ACHN (cell line): Measurements from ENCODE around the gene SP6.

Experiments used
- DNase-seq: peaks from one replicate; pipeline ENCODE4 v3.0.0-alpha.2; 2015
- in situ Hi-C: cut with HindIII; loops from 2 replicates; pipeline ENCODE4 v1.10.0; 2017; ENCODE audit warnings: low sequenced_read_pairs, low pct_ligation_motif_present, low pct_unique_long_range_greater_than_20kb

Gene SP6

GRCh38 chr17:47864791-47865216 is 13.8 kb upstream of the SP6 start:
- DNase-seq: no peak
- in situ Hi-C loops: no loop called here

GRCh38 chr17:47862621-47863440 is 11.9 kb upstream of the SP6 start:
- peak; percentile 81 for DNase-seq
- in situ Hi-C loops: no loop called here

GRCh38 chr17:47860386-47860785 is 9.4 kb upstream of the SP6 start:
- in situ Hi-C loops: no loop called here
- no peak for DNase-seq

- in situ Hi-C loops: no loop called here
- DNase-seq: no peak
Measured at GRCh38 chr17:47857551-47858455, 6.8 kb upstream of the SP6 start.

GRCh38 chr17:47856830-47857229 is 5.9 kb upstream of the SP6 start:
- DNase-seq: no peak
- in situ Hi-C loops: no loop called here

GRCh38 chr17:47855737-47856136 is 4.8 kb upstream of the SP6 start:
- in situ Hi-C loops: no loop called here

GRCh38 chr17:47853616-47854015 is 2.7 kb upstream of the SP6 start:
- in situ Hi-C loops: no loop called here
- no peak for DNase-seq

More at GRCh38 chr17:47855737-47856136, 4.8 kb upstream of the SP6 start:
- no peak for DNase-seq

- DNase-seq: no peak
- in situ Hi-C loops: no loop called here
Measured at GRCh38 chr17:47852113-47852949, 1.4 kb upstream of the SP6 start.

GRCh38 chr17:47851764-47852112 is 775 bp upstream of the SP6 start:
- in situ Hi-C loops: no loop called here
- no peak for DNase-seq

- in situ Hi-C loops: no loop called here
Measured at GRCh38 chr17:47850373-47850691, 631 bp downstream of the SP6 start.

GRCh38 chr17:47848198-47848513 is 2.8 kb downstream of the SP6 start:
- no peak for DNase-seq
- in situ Hi-C loops: no loop called here

More at GRCh38 chr17:47850373-47850691, 631 bp downstream of the SP6 start:
- DNase-seq: no peak

- no peak for DNase-seq
- in situ Hi-C loops: no loop called here
Measured at GRCh38 chr17:47847341-47848197, 3.4 kb downstream of the SP6 start.

GRCh38 chr17:47846716-47847340 is 4.1 kb downstream of the SP6 start:
- no peak for DNase-seq
- in situ Hi-C loops: no loop called here

- in situ Hi-C loops: no loop called here
- DNase-seq: no peak
Measured at GRCh38 chr17:47845716-47846075, 5.3 kb downstream of the SP6 start.

GRCh38 chr17:47844814-47845715 is 5.9 kb downstream of the SP6 start:
- DNase-seq: peak; percentile 48
- in situ Hi-C loops: no loop called here

GRCh38 chr17:47844227-47844626 is 6.7 kb downstream of the SP6 start:
- DNase-seq: no peak
- in situ Hi-C loops: no loop called here

GRCh38 chr17:47843391-47843730 is 7.6 kb downstream of the SP6 start:
- DNase-seq: no peak
- in situ Hi-C loops: no loop called here
